Thymus (tissue), 11 donors: ENCODE results near the gene CRAT. TPM values are rescaled to one million over a fixed set of nuclear protein-coding genes. Genes with fewer than 3 reads are reported as not detected.
A peak's percentile ranks its signal among the peaks of the same experiment; 100 is the strongest.

Experiments
- DNase-seq, 9 donors: peaks; one replicate each; pipeline ENCODE4 v3.0.0-alpha.2; 2013; ENCODE audit warnings: low spot score in 9 of 9, low read depth in 6 of 9, missing footprints in 1 of 9
- H3K27ac ChIP-seq, 2 donors: one replicate each; pipeline ENCODE4 v1.5.1; 2013; ENCODE audit warnings: control low read depth in 1 of 2, low read depth in 1 of 2, low read length in 1 of 2, mild to moderate bottlenecking in 1 of 2, moderate library complexity in 1 of 2
- H3K27me3 ChIP-seq, 2 donors: one replicate each; pipeline ENCODE4 v1.5.1; 2013; ENCODE audit warnings: low read length in 1 of 2; ENCODE audit not compliant: control insufficient read depth in 2 of 2, insufficient read depth in 1 of 2
- H3K36me3 ChIP-seq, 2 donors: one replicate each; pipeline ENCODE4 v1.5.1; 2013; ENCODE audit warnings: low read length in 1 of 2, mild to moderate bottlenecking in 1 of 2, moderate library complexity in 1 of 2; ENCODE audit not compliant: control insufficient read depth in 2 of 2, insufficient read depth in 2 of 2
- H3K4me1 ChIP-seq, 2 donors: one replicate each; pipeline ENCODE4 v1.5.1; 2013; ENCODE audit warnings: low read length in 2 of 2; ENCODE audit not compliant: control insufficient read depth in 2 of 2, insufficient read depth in 2 of 2
- H3K4me3 ChIP-seq, 2 donors: one replicate each; pipeline ENCODE4 v1.5.1; 2013; ENCODE audit warnings: low read length in 2 of 2, control low read depth in 1 of 2, mild to moderate bottlenecking in 1 of 2
- H3K9me3 ChIP-seq, 2 donors: one replicate each; pipeline ENCODE4 v1.5.1; 2013; ENCODE audit warnings: low read length in 1 of 2, mild to moderate bottlenecking in 1 of 2; ENCODE audit not compliant: control insufficient read depth in 2 of 2, insufficient read depth in 1 of 2
- WGBS: extraction: QIAGEN DNeasy Blood & Tissue Kit; methylation state at CpG from one replicate; pipeline ENCODE4 v1.1.7; 2013; 5-methylcytosine and 5-hydroxymethylcytosine counted together
- polyA plus RNA-seq: library from polyadenylated mRNA; stranded (reverse); fragments of 200-250 nt; gene quantifications from one replicate; pipeline ENCODE4 v1.2.3, GENCODE V29; 2013
- total RNA-seq: library from RNA; stranded (reverse); fragments of 120-200 nt; gene quantifications from one replicate; pipeline ENCODE4 v1.2.4, GENCODE V29; 2013
- donor health status: healthy.

The CRAT gene
- total and polyA plus RNA-seq, 2 donors: 4.1 to 9.4 TPM

DNA sequence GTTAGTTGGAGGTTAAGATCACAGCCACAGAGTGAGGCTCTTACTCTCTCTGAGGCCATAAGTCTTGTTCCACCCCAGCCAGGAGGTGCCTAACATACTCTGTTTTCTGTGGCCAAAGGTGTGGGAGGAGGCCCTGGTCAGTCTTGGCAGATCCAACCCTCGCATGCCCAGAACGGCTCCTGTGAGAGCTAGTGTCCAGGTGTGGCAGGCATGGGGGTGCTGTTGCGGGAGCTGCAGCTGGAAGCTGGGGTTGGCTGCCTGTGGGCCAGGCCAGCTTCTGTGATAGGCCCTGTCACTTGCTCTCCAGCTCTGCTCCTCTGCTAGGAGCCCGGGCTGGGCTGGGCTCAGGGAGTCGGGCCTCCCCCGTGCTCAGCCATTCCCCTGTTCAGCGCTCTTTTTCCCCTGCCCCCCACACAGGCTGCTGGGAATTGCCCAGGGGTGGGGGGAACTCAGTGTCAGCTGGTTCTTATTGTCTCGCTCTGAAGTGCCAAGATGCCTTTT, 35.9 kb upstream of the CRAT start:
- WGBS: 83% methylated on average over 8 of the region's 8 CpGs
- peaks cover 1 to 5% of the 10 kb centered on the region in 2 donors for H3K9me3 ChIP-seq
- H3K27me3 ChIP-seq: no peaks in the 10 kb centered on the region
- peaks cover 60 to 62% of the 10 kb centered on the region in 2 donors for H3K36me3 ChIP-seq
- H3K4me3 ChIP-seq: no peak overlapping the region
- peak overlapping the region in 1 of 2 donors; percentile 43 for H3K27ac ChIP-seq
- no peak for DNase-seq
- H3K4me1 ChIP-seq: peaks cover 15 to 28% of the 10 kb centered on the region in 2 donors

DNA sequence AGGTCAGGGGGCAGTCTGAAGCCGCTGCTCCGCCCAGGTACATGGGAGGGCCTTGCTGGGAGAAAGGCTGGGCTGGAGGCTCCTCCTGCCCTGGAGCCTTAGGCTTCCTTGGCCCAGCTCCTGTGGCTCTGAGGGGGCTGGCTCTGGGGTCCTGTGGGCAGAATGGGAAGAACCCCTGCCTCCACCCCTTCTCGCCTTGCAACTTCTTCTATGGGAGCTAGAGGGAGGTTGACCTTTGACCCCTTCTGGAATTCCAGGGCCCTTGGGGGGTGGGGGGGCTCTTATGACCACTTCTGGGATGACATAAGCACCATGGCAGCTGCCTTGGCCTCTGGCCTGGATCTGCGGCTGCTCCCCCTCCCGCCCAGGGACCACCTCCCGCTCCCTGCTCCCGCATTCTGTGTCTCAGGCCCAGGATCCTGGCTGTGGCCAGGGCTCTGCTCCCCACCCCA, 35.3 kb upstream of the CRAT start:
- H3K27me3 ChIP-seq: no peaks in the 10 kb centered on the region
- H3K36me3 ChIP-seq: peaks cover 55 to 57% of the 10 kb centered on the region in 2 donors
- peaks cover 21 to 35% of the 10 kb centered on the region in 2 donors for H3K4me1 ChIP-seq
- DNase-seq: no peak
- peak overlapping the region; percentile 9 to 21 for H3K27ac ChIP-seq
- no peak overlapping the region for H3K4me3 ChIP-seq
- 96% methylated on average over 7 of the region's 7 CpGs for WGBS
- H3K9me3 ChIP-seq: peaks cover 1 to 5% of the 10 kb centered on the region in 2 donors

DNA sequence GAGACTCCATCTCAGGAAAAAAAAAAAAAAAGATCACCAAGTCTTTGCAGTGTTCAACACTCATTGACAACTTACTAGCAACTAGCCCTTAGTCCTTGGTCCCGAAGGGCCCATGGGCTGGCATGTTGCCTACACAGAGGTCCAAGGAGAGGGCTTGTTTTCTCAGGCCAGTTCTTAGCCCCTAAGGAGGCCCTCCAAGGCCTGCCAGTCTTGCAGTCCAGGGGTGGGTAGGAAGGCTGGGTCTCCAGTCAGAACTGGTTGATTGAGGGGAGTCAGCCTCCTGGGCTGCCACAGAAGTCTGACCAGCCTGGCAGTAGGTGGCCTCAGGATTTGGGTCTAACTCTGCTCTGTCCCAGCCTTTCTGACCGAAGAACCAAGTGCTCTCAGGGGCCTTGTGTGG, 34.7 kb upstream of the CRAT start:
- Histone ChIP-seq H3K36me3 (peaks cover 52 to 55% of the 10 kb centered on the region in 2 donors), H3K27me3 (no peaks in the 10 kb centered on the region), H3K4me3 (no peak overlapping the region), H3K4me1 (peaks cover 26 to 40% of the 10 kb centered on the region in 2 donors), H3K9me3 (peaks cover 1 to 5% of the 10 kb centered on the region in 2 donors), H3K27ac (peak overlapping the region; percentile 29 to 55)
- no peak for DNase-seq
- WGBS: 96% methylated on average over 2 of the region's 2 CpGs

DNA sequence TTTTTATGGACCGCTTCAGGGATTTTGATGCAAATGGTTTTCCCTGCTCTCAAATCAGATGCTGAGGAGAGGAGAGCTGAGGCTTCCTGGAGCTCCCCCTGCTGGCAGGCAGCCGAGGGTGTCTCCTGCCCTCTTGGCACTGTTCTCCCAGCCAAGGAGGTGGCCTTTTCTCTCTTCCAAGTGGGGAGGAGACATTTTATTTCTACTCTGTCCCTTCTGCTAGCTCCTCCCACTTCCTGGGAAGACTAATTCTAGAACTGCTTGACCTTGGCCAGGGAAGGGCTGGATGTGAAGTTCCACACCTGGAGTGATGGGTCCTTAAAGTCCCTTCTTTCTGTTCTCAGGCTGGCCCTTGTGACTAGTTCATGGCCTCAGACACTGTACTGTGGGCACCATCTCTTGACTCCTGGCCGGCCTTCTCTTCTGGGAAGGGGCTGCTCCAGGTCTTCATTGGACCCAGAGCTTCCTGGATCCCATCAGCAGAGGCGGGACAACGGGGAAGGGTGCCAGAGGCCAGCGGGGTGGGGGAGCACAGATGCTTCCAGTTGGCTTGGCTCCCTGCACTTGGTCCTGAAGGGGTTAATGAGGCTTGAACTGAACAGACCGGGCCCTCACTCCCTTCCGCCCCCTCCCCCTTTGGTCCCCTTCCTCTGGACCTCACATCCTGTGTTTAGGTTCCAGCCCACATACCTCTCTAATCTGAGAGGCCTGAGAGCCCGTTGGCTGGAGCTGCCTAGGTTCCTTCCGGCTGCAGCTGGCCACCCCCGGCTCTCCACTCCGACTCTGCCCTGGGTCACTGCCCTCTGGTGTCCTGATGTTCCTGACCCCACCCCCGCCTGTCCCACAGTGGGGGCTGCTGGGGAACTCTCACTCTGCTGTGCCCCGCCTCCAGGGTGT, 32.7 kb upstream of the CRAT start:
- H3K27me3 ChIP-seq: no peaks in the 10 kb centered on the region
- peaks cover 1 to 5% of the 10 kb centered on the region in 2 donors for H3K9me3 ChIP-seq
- no peak overlapping the region for H3K4me3 ChIP-seq
- H3K27ac ChIP-seq: peak overlapping the region; percentile 61 to 66
- 80% methylated on average over 14 of the region's 14 CpGs for WGBS
- peak in 7 of 9 donors; percentile 32 to 79 (median 66) for DNase-seq
- peaks cover 33 to 56% of the 10 kb centered on the region in 2 donors for H3K4me1 ChIP-seq
- H3K36me3 ChIP-seq: peaks cover 49 to 50% of the 10 kb centered on the region in 2 donors

DNA sequence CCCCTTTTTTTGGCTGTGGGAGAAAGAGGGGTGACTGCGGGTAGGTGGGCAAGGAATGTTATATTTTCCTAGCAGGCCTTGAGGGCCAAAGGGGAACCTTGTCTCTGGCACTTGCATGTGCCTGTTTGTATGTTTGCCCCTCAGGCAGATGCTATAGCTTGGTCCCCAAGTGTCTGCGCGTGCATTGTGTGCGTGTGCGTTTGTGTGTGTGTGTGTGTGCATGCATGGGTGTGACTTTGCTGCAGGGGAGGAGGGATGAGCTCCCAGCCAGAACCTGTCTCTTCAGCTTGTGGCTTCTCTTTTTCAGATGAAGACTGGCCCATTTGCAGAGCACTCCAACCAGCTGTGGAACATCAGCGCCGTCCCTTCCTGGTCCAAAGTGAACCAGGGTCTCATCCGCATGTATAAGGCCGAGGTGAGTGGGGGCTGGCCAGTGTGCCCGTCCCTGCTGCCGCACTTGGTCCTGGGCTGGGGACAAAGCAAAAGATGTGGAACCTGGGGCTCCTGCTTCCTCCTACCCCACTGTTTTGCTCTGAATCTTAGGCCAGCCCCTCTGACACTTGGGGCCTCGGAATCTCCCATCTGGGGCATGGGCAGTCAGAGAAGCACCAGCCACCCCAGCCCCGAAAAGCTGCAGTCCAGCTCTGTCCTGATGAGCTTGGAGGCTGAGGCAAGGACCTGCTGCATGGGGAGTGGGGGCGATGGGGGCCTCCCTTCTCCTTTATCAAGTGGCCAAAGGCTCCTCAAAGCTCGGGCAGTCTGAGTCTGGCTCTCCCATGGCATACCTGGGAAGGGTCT, 31.7 kb upstream of the CRAT start:
- H3K4me3 ChIP-seq: no peak overlapping the region
- peaks cover 49 to 54% of the 10 kb centered on the region in 2 donors for H3K36me3 ChIP-seq
- H3K27me3 ChIP-seq: no peaks in the 10 kb centered on the region

DNA sequence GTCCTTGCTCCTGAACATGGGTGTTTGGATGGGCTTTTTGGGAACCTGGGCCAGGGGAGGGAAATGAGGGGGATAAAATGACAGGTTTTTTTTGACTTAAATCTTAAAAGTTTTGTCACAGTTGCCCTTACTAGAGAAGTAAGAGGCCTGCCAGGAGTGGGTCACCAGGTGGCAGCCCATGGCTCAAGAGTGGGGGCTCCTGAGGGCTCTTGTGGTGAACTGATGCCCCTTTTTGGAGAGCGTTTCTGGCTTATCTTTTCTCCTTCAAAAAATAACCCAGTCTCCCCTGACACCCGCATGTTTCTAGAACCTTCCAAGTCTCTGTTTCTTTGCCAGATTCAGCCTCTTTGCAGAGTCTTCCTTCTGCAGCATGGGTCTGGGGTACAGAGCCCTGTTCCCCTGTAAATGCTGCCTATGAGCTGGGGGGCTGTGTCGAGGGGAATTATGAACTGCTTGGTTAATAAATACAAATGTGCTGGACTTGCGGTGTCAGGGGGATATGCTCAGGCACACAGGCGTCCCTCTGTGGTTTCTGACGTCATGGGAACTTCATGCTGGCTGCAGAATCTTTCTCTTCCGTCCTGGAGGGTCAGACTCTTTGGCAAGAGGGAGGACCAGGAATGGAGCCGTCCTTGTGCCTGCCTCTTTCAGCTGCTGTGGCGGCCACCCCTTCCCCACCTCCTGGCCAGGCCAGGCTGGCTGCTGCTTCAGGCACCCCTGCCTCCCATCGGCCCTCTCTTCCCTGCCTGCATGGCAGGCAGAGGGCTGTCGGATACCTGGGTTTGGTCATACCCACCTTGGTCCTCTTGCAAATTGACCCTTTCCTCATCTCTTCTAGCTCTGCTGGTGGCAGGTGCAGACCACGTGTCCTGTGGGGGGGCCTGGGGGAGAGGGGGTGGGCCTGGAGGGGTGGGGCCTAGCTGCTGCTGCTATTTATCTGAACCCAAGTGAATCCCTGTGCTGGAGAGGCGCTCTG, 30.8 kb upstream of the CRAT start:
- Histone ChIP-seq H3K4me1 (peaks cover 33 to 53% of the 10 kb centered on the region in 2 donors), H3K4me3 (peak overlapping the region; percentile 3 to 47), H3K27me3 (no peaks in the 10 kb centered on the region), H3K36me3 (peaks cover 49 to 55% of the 10 kb centered on the region in 2 donors), H3K9me3 (peaks cover 1 to 5% of the 10 kb centered on the region in 2 donors), H3K27ac (peak overlapping the region; percentile 93 to 98)
- WGBS: 27% methylated on average over 13 of the region's 13 CpGs
- peak in 5 of 9 donors; percentile 34 to 67 (median 48) for DNase-seq

More for the DNA sequence above, 31.7 kb upstream of the CRAT start:
- Histone ChIP-seq H3K27ac (peak overlapping the region in 1 of 2 donors; percentile 59), H3K9me3 (peaks cover 1 to 5% of the 10 kb centered on the region in 2 donors), H3K4me1 (peaks cover 33 to 56% of the 10 kb centered on the region in 2 donors)
- DNase-seq: peak in 1 of 9 donors; percentile 17
- WGBS: 94% methylated on average over 15 of the region's 15 CpGs

DNA sequence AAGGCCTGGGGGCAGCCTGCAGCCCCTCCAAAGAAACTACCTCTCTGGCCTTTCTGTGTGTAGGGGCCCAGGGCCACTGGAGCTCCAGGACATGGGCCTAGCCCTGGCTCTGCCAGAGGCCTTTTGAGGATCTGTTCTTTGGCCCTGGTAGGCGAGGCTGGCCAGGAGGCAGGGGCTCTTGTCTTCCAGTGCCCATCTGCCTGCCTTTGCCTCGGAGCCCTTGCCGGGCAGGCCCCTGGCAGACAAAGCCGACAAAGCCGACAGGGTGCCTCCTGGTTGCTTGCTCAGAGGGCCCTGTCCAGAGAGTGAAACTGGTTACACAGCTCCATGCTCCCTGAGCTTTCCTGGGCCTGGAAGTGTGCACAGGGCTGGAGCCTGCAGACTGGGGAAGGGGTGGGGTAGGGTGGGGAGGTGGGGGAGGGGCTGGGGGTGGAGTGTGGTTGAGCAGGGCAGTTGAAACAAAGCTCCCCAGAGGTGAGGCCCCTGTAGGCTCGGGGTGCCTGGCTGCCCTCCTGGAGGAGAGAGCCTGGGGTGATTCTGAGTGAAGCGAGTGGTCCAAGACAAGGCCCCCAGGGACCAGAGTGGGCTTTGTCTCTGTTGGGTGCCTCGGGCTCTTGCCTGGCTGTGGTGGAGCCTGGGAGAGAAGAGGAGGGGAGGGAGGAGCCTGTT, 29.9 kb upstream of the CRAT start:
- Histone ChIP-seq H3K4me3 (peak overlapping the region; percentile 43 to 47), H3K27me3 (no peaks in the 10 kb centered on the region), H3K9me3 (peaks cover 1 to 5% of the 10 kb centered on the region in 2 donors), H3K4me1 (peaks cover 33 to 52% of the 10 kb centered on the region in 2 donors), H3K36me3 (peaks cover 50% of the 10 kb centered on the region in 2 donors), H3K27ac (peak overlapping the region; percentile 93 to 98)
- DNase-seq: peak in 6 of 9 donors; percentile 15 to 46 (median 34)
- 55% methylated on average over 8 of the region's 8 CpGs for WGBS
